Cardiac septum (tissue), 1 donor: Measurements from ENCODE around the gene ST6GALNAC5. TPM values are rescaled to one million over a fixed set of nuclear protein-coding genes. Genes with fewer than 3 reads are reported as not detected.

Source experiments
- DNase-seq: peaks from one replicate; pipeline ENCODE4 v3.0.0-alpha.2; 2020; ENCODE audit warnings: low spot score
- intact Hi-C: fragments of 100-400 bp; cut with DNase I; formaldehyde crosslinking; loops from one replicate; pipeline ENCODE4 v1.14.0; 2022
- total RNA-seq: library from RNA; stranded (reverse); fragmentation: NEBNext Ultra II Directional; extraction: Animal tissue kit (Norgen Biotek cat#: 25700); gene quantifications from one replicate; pipeline ENCODE4 v1.2.1, GENCODE V29; 2021
- donor health status: DM: no; HTN: no; CAD: no.

ST6GALNAC5 gene
- total RNA-seq, 1 donor from 2014 or later = 1.9 TPM

GRCh38 chr1:77036560-77036959 is 169.3 kb downstream of the ST6GALNAC5 start:
- intact Hi-C loops = no loop called here
- no peak for DNase-seq

DNA sequence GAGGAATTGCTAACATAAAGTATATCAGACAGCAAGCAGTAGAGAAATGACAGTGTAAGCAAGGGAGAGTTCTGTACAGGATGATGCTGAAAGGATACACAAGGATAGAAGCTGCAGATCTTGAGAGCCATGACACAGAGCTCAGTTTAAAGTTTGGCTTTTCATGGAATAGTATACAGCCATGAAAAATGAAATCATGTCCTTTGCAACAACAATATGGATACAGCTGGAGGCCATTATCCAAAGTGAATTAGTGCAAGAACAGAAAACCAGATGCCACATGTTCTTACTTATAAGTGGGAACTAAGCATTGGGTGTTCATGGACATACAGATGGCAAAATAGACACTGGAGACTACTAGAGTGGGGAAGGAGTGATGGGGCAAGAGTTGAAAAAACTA is 169.8 kb downstream of the ST6GALNAC5 start:
- no peak for DNase-seq
- intact Hi-C loops = no loop called here

DNA sequence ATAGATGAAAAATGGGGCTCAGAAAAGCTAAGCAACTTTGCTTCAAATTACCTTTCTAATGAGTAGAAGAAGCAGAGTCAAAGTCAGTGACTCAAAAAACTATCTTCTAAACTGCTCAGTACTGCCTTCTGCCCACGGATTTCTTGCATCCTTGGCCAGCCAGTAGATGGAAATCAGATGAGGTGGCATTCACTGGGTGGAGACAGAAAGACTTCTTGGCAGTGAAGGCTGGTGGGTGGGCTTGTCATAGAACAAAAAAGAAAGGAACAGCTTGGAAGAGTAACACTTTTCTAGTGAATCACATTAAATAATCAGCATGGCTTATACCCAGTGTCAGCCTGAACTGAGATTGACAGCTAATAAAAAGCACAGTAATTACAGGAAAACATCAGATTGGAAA is 170.7 kb downstream of the ST6GALNAC5 start:
- no peak for DNase-seq

DNA sequence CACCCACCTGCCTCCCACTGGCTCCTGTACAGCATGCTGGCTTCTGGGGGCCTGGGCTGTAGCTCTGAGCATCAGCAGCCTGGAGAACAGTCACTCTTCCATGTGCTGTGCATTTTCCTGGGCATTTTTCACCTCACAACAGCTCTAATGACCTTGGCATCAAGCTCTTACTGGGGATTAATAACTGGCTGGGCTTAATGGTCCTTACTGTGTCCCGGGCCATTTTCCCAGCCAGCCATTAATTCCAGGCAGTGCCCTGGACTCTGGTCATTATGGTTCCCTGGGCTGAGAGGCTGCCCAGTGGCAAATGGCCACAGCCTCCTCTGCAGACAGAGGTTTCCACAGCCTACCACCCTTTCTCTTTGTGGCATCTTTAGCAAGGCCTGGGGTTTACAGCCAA is 171.8 kb downstream of the ST6GALNAC5 start:
- no peak for DNase-seq
- intact Hi-C loops = no loop called here

More for the DNA sequence above, 170.7 kb downstream of the ST6GALNAC5 start:
- intact Hi-C loops = no loop called here

DNA sequence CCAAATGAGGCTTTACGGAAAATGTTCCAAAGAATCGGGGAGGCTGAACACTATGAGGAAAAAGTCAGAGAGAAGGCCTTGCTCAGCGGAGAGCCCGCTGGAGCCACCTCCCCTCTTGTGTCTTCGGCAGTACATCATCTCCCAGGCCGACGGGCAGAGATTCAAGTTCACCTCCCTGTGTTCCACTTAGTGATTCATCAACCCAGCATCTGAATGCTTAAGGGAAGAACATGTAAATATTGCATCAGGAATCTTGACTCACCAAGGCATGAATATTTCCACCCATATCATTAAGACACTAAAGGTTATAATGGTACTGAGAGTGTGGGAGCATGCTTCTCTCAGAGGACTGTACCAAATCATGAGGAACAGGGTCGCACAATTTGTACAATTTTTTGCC is 172.5 kb downstream of the ST6GALNAC5 start:
- intact Hi-C loops = no loop called here
- DNase-seq = no peak

DNA sequence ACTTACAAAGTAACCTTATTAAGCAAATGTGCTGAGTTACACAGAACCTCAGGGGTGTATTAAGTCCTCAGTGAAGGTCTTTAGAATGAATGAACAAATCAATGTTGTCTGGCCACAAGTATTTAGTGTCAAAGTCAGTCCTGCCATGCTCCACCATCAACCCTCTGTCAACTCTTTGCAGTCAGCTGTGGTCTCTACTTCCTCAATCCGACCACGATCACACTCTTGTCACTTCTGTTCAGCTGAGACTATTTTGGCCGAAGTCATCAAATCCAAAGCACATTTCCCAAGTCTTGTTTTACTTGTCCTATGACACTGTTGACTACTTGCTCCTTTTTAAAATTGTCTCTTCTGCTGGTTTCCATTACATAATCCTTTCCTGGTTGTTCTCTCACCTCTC is 173.5 kb downstream of the ST6GALNAC5 start:
- intact Hi-C loops = no loop called here

DNA sequence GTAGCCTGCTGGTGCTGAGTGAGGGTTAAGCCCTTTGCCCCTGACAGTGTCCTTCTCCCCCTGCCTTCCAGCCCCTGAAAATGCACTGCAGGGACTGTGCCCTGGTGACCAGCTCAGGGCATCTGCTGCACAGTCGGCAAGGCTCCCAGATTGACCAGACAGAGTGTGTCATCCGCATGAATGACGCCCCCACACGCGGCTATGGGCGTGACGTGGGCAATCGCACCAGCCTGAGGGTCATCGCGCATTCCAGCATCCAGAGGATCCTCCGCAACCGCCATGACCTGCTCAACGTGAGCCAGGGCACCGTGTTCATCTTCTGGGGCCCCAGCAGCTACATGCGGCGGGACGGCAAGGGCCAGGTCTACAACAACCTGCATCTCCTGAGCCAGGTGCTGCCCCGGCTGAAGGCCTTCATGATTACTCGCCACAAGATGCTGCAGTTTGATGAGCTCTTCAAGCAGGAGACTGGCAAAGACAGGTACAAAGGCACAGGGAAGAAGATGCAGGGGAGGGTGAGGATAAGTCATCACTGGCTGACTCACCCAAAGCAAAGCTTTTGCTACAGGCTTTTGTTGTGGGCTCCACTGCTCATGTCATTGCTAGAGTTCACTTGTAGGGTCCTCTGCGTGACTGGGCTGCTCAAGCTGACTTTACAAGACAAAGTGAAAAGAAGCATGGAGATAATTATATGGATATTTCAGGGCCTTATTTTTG is 177.0 kb downstream of the ST6GALNAC5 start:
- no peak for DNase-seq
- intact Hi-C loops = no loop called here

More for the DNA sequence above, 173.5 kb downstream of the ST6GALNAC5 start:
- no peak for DNase-seq

- no peak for DNase-seq
- intact Hi-C loops = no loop called here
Measured at GRCh38 chr1:77047575-77047974, 180.3 kb downstream of the ST6GALNAC5 start.

GRCh38 chr1:77047978-77048614 is 180.8 kb downstream of the ST6GALNAC5 start:
- DNase-seq = no peak
- intact Hi-C loops = no loop called here

DNA sequence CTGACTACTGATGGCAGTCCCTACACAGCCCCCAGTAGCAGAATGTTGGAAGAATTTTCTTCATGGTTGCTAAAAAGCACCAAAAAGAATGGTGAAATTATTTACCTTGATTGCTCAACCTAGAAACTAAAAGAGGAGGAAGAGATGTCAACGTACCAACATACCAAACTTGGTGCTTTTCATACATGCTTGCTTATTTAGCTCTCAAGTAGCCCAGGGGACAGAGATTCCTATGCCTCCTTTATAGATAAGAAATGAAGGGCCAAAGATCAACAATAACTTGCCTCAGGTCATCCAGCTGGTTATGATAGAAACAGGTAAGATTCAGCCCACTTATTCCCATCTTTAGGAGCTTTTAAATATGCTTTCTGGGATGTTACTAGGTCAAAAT is 181.3 kb downstream of the ST6GALNAC5 start:
- intact Hi-C loops = no loop called here
- DNase-seq = no peak

- intact Hi-C loops = no loop called here
- DNase-seq = no peak
Measured at GRCh38 chr1:77051425-77051824, 184.1 kb downstream of the ST6GALNAC5 start.

GRCh38 chr1:77056525-77056924 is 189.2 kb downstream of the ST6GALNAC5 start:
- intact Hi-C loops = no loop called here
- no peak for DNase-seq

DNA sequence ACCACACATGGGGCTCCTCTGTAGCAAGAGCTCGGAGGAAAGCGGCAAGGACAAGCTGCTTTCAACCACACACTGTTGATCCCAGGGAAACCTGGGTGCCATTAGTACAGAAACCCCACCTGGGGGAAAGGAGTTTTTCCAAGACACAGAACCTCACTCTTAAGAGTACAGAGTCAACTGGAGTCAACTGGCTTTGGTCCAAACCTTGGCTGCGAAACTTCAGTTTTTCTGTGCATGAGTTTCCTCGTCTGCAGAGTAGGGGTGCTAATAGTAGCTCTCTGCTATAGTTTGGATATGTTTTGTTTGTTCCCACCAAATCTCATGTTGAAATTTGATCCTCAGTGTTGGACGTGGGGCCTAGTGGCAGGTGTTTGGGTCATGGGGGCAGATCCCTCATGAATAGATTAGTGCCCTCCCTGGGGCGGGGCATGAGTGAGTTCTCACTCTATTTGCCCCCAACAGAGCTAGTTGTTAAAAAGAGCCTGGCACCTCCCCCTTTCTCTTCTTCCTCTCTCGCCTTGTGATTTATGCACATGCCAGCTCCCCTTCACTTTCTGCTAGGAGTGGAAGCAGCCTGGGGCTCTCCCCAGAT is 190.8 kb downstream of the ST6GALNAC5 start:
- DNase-seq = no peak
- intact Hi-C loops = no loop called here

- intact Hi-C loops = no loop called here
- DNase-seq = no peak
Measured at GRCh38 chr1:77060000-77060399, 192.7 kb downstream of the ST6GALNAC5 start.

DNA sequence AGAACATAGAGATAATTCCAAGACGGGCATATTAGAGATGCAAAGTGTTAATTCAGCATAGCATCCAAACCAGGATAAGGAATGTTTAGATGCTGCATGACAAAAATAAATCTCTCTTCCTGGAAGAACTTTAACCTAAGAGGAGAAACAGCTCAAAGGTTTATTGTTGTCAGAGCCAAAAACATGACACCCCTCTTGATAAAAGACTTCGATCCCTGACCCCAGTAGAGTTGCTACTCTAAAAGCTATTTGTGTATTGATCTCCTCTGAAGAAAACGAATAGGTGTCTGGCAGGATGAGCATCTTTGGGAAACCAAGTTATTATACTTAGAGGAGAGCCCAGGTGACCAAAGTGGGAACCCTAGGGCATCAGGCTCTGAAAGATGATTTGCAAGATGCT is 193.9 kb downstream of the ST6GALNAC5 start:
- no peak for DNase-seq
- intact Hi-C loops = no loop called here

DNA sequence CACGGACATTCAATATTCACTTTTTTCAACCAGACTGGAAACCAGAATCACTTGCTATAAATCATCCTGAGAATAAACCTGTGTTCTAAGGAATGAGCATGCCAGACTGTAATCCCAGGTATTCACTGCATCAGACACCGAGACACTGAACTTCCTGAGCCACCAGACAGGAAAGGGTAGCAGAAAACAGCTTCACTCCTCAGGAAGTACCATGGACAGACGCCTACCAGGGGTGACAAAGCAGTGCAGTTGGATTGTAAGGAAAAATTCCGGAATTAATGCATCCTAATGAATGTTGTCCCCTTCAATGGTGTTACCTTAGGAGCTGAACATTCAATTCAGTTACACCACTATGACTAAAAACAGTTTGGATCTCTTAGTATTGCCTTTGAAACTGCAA is 195.8 kb downstream of the ST6GALNAC5 start:
- intact Hi-C loops = no loop called here
- no peak for DNase-seq

GRCh38 chr1:77064246-77064645 is 197.0 kb downstream of the ST6GALNAC5 start:
- intact Hi-C loops = no loop called here
- DNase-seq = no peak

DNA sequence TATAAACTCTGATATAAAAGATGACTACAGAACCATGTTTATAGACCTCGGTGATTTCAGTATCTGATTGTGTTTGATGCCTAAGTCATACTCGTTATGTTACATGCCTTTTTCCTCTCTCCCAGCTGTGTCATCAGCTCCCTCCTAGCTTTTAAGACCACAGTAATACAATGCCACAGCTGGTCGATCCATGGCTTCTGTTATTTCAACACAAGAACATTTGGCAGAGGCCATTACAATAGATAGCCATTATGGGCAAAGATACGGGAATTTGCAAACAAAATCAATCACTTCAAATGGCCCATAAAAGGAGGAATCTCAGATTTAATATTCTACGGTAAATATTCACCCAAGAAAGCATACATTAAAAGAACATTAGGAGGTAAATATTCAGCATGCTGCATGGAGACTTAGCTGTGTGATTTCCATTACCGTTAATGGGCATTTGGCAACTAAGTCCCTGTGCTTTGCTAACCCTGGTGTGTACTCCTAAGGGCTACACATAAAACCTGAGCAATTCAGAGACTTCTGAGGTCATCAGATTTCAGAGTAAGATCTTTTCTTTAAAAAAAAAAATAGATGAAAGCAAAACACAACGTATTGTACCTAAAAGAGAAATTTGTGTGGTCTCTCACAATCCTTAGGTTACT is 198.5 kb downstream of the ST6GALNAC5 start:
- no peak for DNase-seq
- intact Hi-C loops = no loop called here

DNA sequence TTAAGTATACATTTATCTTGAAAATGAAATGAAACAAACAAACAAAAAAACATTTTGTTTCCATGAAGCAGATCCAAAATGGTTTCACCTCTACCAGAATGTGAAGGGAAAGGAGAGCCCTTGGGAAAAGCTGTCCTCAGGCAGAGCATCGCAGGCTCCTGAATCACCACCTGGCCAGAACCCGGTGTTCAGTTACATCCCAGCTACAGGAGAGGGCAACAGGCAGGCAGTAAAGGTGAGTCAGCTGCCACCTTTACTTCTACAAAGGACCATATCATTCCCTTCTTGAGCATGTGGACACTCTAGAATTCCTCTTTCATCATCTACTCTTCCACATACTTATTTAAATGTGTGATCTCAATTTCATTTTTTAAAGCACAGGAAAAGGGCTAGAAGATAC is 200.7 kb downstream of the ST6GALNAC5 start:
- intact Hi-C loops = no loop called here
- DNase-seq = no peak

GRCh38 chr1:77076759-77077158 is 209.5 kb downstream of the ST6GALNAC5 start:
- DNase-seq = no peak
- intact Hi-C loops = no loop called here

DNA sequence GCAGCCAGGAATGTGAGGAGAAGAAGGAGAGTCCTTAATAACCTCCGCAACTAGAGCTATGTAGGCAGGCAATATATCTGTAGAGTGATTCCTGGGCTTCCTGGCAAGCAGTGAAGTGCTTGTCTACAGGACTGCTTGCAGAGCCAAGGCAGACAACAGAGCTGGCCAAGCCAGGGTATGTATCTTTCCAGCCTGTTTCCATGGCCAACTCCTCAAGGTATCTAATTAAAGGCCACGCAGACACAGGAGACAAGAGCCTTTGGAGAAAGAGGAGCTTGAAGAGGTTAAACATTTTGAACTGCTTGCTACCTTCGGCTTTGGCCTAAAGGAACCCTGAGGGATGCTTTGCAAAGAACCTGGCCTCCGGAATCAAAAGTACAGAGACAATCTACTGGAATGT is 214.6 kb downstream of the ST6GALNAC5 start:
- intact Hi-C loops = no loop called here
- no peak for DNase-seq
